GM19455 (cell line): ENCODE results near the gene GEMIN7.

Experiments used
- ATAC-seq: cut with Tn5 transposase; IDR thresholded peaks from one replicate; pipeline ENCODE4 v1.9.1; 2021; ENCODE audit not compliant: unreplicated experiment

GEMIN7 gene, protein sequence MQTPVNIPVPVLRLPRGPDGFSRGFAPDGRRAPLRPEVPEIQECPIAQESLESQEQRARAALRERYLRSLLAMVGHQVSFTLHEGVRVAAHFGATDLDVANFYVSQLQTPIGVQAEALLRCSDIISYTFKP

DNA sequence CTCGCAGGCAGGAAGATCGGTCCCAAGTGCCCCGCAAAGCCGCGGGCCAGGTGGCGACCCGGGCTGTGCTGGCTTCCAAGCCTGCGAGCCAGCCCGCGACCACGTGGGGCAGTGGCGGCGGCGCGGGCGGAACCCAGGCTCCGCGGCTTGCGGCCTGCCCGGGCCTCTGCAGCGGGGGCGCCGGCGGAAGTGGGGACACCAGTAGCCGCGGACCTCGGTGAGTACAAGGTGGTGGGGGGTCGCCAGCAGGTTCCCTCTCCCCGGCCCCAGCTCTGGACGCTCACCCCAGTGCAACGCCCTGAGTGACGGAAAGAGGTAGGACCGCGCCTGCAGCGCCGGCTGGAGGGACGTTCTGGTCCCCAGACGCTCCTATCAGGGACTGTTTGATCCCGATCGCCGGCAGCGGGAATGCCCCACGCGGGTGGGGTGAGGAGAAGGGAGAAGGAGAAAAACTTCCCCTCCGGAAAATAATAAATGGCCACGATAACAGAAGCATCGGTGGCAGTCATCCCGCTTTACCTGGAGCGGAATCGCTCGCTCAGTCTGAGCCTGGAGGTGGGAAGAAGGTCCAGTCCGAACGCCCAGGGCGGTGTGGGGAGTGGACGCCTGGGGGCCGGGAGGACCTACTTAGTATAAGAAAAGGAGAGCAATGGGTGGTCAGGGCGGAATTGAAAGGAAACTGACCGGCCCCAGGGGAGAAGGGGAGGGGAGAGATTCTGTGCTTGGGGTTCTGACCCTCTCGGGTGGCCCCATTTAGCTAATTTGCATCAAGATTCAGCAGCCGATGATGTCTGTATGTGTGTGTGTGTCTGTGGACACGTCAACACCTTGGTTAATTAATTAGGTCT lies at the start of gene GEMIN7:
TSS of gene GEMIN7 (plus strand) at position 198 of the 848 bp plus-strand sequence. CDS start 10,855 bp downstream, outside the sequence.
- no peak for ATAC-seq

DNA sequence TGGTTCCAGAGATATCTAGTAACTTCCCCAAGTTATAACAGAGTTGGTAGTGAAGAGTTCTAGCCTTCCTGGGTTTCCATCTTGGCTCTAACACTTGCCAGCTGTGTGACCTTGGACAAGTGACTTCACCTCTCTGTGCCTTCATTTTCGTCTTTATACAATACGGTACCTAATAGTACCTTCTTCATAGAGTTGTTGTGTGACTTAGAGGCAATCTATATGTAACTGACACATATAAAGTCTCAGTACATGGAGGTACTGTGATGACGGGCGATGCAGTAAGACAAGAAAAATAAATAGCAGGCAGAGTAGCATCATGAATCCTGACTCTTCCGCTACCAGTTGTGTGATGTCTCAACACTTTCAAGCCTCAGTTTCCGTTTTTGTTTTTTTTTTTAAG lies 48.2 kb upstream of the GEMIN7 start:
- ATAC-seq, result no peak

DNA sequence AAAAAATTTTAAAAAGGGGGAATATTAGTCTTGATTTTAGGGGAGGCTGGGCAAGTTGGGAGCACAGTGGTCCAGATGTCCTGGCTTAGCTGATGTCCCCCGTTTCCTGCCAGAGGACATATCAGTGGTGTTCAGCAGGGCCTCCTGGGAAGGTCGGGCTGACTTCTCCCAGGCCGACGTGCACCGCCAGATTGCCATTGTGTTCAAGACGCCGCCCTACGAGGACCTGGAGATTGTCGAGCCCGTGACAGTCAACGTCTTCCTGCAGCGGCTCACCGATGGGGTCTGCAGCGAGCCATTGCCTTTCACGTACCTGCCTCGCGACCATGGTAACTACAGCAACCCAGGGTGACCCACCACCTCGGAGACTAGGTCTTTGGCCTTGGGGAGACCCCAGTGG lies 46.6 kb upstream of the GEMIN7 start:
- ATAC-seq, result no peak

DNA sequence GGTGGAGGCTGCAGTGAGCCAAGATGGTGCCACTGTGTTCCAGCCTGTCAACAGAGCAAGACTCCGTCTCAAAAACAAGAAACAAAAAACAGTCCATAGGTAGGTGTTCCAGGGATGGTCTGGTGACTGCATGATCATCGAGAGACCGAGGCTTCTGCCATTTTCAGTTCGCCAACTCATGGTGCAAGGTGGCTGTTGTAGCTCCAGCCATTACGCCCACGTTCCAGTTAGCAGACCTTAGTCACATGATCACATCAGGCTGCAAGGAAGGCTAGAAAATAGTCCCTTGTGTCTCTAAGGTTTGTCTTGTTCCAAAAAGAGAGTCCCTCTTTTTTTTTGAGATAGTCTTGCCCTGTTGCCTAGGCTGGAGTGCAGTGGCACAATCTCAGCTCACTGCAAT lies 43.3 kb upstream of the GEMIN7 start:
- no peak for ATAC-seq

DNA sequence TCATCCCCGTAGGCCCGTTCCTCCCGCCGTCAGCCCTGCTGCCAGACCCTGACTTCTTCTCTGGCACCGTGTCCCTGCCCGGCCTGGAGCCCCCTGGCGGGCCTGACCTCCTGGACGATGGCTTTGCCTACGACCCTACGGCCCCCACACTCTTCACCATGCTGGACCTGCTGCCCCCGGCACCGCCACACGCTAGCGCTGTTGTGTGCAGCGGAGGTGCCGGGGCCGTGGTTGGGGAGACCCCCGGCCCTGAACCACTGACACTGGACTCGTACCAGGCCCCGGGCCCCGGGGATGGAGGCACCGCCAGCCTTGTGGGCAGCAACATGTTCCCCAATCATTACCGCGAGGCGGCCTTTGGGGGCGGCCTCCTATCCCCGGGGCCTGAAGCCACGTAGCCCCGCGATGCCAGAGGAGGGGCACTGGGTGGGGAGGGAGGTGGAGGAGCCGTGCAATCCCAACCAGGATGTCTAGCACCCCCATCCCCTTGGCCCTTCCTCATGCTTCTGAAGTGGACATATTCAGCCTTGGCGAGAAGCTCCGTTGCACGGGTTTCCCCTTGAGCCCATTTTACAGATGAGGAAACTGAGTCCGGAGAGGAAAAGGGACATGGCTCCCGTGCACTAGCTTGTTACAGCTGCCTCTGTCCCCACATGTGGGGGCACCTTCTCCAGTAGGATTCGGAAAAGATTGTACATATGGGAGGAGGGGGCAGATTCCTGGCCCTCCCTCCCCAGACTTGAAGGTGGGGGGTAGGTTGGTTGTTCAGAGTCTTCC lies 41.5 kb upstream of the GEMIN7 start:
- ATAC-seq, result no peak

DNA sequence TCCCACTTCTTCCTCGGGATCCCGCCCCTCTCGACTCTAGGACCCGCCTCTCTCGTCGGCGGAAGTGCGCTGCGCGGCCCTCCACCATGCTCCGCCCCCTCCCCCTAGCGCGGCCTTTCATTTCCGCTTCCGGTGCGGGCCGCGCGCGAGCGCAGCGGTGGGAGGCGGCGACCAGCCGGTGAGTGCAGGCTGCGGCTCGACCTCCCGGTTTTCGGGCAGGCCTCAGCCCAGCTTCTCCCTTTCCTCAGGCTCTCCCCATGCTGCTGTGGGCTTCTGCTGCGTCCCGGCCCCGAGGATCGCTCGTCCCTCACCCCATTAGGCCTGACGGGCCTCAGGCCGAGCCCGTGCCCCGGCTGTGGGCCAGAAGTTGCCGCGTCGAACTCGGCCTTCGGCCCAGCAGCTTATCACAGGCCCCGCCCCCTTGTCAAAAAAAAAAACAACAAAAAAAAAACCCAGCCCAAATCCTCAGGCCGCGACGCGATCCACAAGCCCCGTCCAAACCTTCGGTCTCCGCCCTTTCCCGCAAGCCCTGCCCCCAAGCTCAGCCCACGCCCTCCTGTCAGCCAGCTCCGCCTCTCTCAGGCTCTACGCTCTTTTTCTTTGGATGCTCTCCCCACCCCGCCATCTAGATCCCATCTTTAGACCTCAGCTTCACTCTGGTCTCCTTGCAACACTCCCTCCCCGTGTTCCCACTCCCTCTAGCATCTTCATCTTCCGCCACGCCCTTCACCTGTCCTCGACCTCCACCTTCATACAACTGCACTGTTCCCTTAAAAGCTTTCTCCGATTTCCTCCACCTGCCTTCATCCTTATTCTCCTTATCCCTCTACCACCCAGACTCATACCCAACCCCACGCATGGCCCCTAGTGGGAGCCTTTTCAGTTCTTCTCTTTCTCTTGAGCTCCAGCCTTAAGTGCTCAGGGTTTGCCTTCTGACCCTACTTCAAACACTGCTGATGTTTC lies 39.8 kb upstream of the GEMIN7 start, which contains the start of gene CLASRP:
TSS of gene CLASRP (plus strand) at position 115 of the 963 bp plus-strand sequence. CDS start 1,168 bp downstream, outside the sequence.
- peak; percentile 75 for ATAC-seq

DNA sequence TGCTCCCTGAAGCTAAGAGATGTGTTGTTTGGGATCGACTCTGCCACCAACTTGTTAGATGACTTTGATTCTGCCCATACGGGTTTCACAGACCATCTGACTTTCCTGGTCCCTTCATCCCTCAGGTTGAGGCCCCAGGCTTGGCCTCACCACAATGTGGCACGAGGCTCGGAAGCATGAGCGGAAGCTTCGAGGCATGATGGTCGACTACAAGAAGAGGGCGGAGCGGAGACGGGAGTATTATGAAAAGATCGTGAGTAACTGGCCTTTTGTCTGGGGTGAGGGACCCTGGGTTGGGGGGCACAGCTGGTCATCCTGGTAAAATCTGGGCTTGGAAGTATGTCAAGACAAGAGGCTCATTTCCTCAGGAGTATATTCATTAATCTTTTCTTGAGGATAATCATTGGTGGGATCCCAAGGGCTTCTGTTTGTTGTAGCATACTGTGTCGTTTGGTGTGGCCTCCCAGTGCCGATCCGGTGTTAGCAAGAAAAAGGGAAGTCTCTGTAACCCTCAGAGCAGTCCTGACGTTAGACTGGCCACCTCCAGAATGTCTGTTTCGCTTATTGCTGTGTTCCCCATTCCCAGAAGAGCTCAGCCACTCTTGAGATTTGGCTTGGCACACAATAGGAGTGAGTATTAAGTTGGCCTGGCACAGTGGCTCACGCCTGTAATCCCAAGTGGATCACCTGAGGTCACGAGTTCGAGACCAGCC lies 38.8 kb upstream of the GEMIN7 start:
- ATAC-seq, result no peak

DNA sequence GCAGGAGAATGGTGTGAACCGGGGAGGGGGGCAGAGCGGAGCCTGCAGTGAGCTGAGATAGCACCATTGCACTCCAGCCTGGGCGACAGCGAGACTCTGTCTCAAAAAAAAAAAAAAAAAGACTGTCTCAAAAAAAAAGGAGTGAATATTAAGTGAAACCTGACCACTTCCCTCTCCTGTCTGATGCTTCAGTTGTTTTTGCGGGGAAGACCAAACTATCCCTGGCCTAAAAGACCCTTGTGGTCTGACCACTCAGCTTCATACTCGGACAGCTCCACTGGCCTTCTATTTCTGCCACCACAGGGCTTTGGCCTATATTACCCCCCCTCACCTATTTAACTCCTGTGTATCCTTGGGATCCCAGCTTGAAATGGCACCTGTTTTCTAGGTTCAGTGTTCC lies 37.9 kb upstream of the GEMIN7 start:
- ATAC-seq, result no peak

DNA sequence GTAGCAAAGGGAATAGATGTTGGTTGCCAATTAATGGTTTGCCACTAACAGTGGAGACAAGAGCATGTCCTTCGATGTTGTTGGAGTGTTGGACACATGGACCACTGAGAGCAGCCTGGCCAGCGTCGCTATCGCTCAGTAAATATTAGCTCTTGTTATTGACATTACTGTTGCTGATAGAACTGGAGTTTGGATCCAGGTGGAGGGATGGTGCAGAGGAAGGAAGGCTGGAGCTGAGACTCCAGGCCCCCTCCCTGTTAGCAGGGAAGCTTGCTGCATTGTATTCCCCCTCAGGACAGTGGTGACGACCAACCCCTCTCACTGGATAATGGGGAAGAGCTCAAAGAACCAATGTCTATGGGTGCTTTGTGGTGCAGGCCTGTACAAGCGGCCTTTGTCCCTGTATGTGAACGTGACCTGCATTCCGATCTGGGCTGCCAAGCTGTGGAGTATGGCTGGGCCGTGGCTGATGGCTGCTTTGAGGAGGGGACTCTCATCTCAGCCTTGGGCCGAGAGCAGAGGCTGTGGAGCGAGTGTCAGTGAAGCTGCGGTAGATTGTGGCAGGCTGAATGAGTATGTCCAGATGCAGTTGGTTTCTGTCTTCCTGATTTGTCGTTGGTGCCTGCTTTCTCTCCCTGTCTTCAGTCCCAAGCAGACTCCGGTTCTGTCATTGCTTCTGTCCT lies 33.2 kb upstream of the GEMIN7 start:
- ATAC-seq, result no peak

DNA sequence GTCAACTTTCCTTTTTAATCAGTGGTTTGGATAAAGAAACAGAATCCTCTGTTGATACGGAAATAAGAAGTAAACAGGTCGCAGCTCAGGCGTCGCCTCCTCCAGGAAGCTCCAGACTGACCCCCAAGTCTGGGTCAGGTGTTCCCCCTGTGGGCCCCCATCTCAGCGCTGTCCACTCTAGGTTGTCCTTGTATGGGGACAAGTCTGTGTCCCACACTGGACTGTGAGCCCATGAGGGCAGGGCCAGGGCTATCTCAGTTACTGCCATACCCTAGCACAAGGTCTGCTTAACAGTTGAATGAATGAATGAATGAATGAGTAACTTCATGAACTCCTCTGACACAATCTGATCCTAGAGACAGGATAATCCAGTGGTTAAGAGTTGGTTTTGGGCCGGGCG lies 32.7 kb upstream of the GEMIN7 start:
- ATAC-seq, result no peak

DNA sequence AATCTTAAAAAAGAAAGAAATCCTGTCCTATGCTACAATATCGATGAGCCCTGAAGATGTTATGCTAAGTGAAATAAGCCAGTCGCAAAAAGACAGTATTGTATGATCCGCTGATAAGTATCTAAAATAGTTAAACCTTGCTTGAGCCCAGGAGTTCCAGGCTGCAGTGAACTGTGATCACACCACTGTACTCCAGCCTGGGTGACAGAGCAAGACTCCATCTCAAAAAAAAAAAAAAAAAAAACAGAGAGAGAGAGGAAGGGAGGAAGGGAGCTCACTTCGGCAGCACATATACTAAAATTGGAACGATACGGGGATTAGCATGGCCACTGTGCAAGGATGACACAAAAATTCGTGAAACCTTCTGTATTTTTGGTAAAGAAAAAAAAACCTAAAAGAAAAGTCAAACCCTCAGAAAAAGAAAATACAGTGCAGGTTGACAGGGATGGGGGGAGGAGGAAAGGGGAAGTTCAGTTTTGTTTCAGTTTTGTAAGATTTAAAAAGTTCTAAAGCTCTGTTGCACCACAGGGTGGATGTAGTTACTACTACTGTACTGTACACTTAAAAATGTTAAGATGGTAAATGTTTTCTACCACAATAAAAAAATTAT lies 31.8 kb upstream of the GEMIN7 start:
- no peak for ATAC-seq

DNA sequence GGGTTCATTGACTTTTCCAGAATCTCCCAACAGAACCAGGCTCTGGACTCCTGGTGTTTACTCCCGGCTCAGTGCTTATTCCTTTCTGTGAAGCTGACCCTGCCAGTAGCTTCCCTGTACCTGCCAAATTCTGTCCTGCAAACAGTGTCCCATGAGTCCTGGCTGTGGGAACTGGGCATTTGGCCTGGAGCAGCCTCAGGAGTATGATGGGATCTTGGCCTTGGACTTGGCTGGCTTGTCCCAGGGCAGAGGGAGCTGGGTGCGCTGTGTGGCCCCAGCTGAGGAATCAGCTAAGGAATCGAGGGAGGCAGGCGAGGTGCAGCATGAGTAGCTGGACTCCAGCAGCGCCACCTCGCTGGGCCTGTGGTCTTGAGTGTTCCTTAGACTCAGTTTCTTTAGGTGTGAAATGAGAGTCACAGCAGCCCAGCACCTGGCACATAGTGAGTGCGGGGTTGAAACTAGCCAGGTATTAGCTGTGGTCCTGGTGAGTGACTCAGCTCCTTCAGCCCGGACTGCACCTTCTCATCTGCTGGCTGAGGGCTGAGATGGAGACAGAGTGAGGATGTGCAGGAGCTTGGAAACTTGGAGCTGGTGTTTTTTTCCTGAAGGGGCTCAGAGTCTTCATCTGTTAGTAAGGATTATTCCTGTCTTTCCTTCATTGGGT lies 29.9 kb upstream of the GEMIN7 start:
- no peak for ATAC-seq

DNA sequence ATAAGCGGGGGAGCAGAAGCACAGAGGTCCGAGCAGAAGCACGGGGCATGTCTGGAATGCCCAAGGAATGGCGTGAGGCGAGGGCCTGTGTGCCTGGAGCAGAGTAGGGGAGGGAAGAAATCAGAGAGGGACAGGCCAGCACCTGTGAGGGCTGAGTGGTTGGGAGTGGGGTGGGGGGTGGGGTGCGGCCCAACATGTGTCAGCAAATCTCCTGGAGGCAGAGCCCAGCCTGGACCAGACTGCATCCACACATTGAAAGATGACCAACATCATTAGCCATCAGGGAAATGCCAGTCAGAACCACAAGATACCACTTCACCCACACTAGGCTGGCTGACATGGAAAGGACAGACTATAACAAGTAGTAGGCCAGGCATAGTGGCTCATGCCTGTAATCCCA lies 29.0 kb upstream of the GEMIN7 start:
- no peak for ATAC-seq

DNA sequence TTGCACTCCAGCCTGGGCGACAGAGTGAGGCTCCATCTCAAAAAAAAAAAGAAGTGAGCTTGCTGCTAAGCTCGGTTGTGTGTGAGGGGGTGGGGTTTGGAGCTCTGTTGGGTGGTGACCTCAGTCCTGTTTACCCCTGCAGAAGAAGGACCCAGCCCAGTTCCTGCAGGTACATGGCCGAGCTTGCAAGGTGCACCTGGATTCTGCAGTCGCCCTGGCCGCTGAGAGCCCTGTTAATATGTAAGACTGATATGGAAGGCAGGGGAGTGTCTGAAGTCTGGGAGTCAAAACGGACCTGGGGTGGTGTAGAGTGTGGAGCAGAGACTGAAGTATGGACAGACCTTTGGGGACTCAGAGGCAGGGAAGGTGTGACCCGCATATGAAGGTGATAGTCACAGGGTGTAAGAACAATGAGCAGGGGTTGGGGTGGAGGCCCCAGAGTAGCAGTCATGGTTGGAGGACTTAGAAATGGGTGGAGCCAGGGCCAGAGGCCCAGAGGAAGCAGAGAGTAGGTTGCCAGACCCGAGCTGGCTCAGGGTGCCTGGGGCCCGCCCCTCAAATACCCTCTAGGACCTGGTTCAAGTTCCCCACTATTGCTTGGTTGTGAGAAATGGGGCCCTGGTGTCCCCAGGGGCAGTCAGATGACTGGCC lies 27.0 kb upstream of the GEMIN7 start:
- no peak for ATAC-seq

DNA sequence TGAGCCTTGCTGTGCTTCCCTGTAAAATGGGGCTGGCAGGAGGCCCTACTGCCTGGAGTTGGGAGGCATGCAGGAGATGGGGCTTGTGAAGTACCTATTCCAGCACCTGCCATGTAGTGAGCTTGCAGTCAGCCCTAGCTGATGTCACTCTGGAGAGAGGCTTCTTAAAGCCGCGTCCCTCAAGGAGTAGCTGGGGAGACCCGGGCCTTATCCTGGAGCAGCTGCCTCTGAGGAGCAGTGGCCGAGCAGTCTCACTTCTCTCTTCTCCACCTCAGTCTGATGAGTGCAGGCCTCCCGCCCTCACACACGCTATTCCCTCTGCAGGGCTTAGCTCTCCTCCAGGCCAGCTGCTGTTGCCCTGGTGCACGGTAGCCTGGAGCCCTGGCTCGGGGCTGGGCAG lies 22.2 kb upstream of the GEMIN7 start:
- ATAC-seq, result no peak

DNA sequence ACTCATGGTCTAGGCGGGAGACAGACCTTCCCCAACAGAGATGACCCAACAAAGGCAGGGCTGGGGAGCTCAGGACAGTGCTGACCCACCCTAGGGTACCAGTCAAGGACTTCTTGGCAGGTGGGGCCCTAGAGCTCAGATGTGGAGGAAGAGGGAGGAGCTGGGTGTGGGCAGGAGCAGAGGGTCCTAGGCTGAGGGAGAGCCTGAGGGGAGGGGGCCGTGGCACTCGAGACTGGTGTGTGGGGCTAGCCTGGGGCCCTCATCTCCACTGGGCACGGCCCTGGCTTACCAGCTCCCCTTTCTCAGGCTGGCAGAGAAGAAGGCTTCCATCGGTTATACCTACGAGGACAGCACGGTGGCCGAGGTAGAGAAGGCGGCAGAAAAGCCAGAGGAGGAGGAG lies 21.6 kb upstream of the GEMIN7 start:
- no peak for ATAC-seq

DNA sequence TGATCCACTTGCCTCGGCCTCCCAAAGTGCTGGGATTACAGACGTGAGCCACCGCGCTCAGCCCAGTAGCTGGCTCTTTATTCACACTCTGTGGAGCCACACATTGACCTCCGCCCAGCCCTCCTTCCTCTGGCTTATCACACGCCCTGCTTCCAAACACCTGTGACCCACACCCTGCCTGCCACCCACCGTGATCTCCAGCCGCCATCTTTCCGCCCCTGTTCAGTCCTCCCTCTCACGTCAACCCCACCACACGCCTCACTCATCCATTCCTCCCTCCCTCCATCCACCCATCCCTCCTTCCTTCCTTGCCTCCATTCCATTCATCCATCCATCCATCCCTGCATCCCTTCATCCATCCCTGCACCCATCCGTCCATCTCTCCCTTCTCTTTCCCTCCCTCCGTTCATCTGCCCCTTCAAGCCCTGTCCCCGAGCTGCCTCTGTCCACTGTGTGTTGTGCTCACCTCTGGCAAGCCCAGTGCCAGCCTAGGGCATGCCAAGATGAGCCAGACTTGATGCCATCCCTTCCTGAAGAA lies 20.4 kb upstream of the GEMIN7 start:
- ATAC-seq, result no peak
